DMS53 treated with DMSO at 0.1 percent for 48 hours (cell line): Measurements from ENCODE around the gene STPG3.
"Not testable (repeated sequence)": the region's sequence is repeated elsewhere in the genome, so short reads cannot be mapped to it uniquely, and the experiment has no call there.

Source experiments
- DNase-seq: peaks from one replicate; lab custom pipeline; 2025; ENCODE audit not compliant: unreplicated experiment; lab: John Stamatoyannopoulos, UW

The STPG3 gene

DNA sequence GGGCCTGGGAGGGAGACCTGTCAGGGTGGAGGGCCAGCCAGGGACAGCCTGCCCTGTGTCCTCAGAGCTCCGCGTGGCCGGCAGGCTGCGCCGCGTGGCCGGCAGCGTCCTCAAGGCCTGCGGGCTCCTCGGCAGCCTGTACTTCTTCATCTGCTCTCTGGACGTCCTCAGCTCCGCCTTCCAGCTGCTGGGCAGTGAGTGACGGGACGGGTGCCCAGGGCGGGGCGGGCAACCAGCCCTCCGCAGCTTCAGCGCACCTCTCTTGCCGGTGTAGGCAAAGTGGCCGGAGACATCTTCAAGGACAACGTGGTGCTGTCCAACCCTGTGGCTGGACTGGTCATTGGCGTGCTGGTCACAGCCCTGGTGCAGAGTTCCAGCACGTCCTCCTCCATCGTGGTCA, 18.6 kb upstream of the STPG3 start:
- DNase-seq = no peak

DNA sequence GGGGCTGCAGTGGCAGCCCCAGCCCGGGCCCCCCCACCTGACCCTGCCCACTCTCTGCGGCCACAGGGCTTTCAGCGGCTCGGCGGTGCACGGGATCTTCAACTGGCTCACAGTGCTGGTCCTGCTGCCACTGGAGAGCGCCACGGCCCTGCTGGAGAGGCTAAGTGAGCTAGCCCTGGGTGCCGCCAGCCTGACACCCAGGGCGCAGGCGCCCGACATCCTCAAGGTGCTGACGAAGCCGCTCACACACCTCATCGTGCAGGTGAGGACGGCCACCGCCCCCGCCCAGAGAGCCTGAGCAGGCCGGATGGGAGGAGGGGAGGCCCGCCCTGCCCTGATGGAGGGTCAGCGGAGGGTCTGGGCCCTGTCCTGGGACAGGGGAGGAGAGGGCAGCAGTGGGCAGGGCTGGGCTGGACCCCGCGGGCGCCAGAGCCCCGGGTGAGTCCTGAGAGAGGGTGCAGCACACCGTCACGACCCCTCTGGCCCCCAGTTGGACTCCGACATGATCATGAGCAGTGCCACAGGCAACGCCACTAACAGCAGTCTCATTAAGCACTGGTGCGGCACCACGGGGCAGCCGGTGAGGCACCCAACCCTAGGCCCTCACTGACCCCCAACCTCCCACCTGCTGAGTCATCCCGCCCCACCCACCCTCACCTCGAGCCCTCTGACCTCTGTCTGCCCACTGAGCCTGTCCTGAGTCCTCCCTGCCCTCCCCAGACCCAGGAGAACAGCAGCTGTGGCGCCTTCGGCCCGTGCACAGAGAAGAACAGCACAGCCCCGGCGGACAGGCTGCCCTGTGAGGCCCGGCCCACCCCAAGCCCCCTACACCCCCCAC, 17.7 kb upstream of the STPG3 start:
- DNase-seq = peak; percentile 72

DNA sequence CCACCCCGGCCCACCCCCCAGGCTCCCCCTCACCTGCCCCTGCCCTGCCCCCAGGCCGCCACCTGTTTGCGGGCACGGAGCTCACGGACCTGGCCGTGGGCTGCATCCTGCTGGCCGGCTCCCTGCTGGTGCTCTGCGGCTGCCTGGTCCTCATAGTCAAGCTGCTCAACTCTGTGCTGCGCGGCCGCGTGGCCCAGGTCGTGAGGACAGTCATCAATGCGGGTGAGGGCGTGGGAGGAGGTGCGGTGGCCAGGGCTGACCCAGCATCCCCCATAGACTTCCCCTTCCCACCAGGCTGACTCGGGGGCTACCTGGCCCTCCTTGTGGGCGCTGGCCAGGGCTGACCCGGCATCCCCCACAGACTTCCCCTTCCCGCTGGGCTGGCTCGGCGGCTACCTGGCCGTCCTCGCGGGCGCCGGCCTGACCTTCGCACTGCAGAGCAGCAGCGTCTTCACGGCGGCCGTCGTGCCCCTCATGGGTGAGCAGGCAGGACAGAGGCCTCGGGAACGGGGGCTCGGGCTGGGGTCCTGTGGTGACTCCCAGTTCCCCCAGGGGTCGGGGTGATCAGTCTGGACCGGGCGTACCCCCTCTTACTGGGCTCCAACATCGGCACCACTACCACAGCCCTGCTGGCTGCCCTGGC, 16.9 kb upstream of the STPG3 start:
- peak; percentile 21 for DNase-seq

DNA sequence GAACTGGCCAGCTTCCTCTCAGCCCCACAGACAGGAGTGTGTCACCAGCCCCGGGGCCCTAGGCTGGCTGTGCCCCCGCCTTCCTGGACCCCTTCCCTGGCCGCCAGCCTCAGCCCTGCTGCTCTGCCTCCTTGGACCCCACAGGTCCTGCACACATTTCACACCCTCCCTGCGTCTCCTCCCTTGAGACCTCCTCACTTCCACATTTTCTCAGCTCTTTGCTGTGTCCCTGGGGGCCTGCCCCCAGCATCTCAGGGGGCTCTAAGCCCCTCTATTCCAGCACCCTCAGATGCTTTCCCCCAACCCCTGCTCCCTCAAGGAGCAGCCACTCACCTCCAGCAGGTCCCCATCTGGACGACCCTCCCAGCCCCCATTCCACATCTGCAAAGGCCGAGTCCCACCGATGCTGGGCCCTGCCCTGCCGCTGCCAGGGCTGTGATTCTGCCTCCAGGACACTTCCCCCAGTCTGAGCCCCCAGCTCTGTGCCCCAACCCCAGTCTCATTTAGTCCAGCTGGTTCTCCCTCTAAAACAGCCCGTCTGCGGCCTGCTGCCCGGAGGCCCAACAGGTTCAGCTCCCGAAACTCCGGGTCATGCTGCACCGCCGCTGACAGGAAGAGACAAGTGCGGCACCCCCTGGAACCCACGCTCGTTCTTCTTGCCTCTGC, 16.2 kb upstream of the STPG3 start:
- DNase-seq = no peak

DNA sequence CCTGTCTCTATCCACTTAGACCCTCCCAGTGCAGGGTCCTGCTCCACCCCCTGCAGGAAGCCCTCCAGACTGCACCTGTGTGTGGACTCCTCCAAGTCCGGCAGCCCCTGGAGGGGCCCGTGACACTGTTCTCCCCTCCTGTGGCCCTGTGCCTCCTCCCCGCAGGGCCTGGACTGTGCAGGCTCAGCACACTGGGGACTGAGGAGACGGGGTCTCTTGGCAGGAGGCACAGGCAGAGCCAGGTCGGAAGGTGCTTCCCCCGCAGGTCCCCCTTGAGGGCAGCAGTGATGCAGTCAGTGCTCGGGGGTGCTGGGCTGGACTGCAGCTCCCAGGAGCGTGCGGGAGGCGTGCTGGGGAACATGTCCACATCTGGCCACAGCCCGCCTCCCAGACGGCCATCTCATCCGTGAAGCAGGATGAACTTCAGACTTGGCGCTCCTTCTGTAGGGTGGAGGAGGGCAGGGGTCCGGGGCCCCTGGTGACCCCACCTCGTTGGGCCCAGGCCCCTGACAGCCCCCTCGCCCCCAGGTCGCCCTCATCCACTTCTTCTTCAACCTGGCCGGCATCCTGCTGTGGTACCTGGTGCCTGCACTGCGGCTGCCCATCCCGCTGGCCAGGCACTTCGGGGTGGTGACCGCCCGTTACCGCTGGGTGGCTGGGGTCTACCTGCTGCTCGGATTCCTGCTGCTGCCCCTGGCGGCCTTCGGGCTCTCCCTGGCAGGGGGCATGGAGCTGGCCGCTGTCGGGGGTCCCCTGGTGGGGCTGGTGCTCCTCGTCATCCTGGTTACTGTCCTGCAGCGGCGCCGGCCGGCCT, 15.5 kb upstream of the STPG3 start:
- DNase-seq = no peak

DNA sequence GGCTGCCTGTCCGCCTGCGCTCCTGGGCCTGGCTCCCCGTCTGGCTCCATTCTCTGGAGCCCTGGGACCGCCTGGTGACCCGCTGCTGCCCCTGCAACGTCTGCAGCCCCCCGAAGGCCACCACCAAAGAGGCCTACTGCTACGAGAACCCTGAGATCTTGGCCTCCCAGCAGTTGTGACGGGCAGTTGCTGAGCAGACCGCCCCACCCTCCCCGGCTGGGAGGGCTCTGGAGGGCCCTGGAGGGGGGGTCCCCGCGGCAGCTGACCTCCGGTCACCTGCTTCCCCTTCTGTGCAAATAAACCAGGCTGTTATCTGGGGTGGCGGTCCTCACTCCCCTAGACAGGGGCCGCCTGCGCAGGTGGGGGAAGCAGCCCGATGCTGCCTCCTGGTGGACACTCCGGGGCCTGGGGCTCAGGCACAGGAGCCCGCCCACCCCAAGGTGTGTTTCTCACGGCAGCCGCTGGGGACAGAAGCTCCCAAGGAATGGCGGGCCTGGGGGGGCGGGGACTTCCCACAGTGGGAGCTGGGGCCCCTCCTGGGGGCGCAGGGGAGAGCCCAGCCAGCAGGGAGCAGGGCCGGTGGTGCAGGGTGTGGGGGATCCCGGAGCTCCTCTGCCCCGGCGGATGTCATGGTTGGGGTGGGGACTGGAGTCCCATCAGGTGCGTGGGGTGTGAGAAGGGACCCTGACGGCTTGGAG, 14.7 kb upstream of the STPG3 start:
- DNase-seq = peak; percentile 70

DNA sequence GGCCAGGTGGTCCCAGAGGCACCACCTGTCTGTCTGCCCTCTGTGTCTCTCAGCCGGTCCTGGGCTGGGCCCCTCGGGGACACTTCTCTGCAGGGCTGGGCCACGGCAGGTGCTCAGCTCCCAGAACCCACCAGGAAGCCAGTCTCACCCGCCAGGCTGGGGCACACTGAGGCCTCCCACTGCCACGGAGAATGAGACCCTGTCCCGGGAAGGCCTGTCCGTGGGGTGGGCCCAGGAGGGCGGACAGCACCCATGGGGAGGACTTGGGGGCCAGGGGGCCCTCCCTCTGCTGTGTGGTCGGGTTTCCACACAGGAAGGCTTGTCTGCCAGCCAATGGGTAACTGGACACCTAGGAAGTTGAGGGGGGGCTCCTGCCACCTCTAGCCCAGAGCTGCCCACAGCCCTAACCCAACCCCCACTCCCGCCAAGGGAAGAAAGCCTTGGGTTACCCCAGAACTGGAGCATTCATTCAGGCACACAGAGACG, 14.1 kb upstream of the STPG3 start:
- DNase-seq = no peak

DNA sequence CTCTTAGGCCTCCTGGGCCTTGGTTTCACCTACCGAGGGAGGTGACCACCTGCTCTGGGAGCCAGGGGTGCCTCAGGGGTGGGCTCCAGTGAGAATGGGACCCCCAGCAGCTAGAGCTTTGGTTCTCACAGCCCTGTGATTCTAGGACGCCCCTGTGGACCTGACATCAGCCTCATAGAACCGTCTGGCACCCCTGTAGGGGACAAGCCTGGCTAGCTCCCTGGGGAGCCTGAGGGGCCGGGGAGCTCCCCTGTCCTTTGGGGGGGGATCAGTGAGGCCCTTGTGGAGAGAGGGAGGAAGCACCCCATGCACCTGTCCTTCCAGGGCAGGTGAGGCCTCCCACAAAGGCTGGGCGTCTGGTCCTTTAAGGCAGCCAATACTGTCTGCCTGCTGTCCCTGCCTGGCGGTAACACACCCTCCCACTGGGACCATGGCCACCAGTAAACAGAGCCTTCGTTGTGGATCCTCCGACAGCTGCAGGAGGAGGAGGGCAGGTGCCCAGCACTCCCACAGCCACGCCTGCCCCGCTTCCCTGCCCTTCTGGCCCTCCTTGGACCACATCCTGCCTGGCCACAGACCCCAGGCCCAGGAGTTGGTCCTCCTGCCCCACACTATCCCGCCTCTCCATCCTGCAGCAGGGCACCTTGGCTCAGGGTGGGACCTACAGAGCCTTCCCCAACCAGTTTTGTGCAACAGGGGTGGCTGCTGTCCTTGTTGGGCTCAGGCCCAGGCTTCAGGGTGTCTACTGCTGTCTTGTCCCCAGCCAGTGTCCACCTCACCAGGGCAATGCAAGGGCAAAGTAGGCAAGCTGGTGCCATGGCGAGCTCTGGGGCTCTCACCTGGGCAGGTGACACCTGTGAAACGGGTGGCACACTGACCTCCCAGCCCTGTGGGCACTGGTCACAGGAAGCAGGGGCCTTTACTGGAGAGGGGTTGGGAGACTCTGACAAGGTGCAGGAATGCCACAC, 13.0 kb upstream of the STPG3 start:
- DNase-seq = peak; percentile 77

DNA sequence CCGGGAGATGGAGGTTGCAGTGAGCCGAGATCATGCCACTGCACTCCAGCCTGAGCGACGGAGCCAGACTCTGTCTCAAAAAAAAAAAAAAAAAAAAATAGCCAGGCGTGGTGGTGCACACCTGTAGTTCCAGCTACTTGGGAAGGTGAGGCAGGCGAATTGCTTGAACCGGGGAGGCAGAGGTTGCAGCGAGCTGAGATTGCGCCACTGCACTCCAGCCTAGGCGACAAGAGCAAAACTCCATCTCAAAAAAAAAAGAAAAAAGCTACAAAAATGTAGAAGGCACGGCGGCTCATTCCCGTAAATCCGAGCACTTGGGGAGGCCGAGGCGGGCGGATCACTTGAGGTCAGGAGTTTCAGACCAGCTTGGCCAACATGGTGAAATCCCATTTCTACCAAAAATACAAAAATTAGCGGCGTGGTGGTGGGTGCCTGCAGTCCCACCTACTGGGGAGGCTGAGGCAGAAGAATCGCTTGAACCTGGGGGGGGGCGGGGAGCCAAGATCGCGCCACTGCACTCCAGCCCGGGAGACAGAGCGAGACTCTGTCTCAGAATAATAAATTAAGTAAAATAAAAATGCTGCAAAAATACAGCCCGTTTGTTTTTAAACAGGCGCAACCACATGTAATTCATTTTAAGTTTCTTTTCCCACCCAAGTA, 11.4 kb upstream of the STPG3 start:
- not testable (repeated sequence) for DNase-seq

DNA sequence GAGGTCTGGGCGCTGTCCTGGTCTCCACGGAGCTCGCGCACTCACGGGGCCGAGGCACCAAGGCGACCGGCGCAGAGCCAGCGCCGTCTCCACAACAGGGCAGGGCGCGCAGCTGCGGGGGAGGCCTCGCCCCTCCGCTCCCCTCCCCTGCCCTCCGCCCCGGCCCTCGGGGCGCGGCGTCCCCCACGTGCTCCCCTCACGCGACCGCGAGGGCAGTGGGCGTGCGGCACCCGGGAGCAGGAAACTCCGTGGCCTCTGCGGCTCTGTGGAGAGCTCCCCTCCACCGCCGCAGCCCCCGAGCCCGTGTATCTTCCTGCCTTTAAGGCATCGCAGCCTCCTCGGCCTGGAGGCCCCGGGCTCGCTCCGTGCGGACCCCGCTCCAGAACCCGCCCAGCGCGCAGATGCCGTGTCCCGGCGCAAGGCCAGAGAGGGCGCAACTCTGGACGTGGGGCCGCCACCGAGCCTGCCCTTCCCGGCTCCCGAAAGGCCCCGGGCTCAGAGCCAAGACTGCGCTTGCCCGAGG, 10.7 kb upstream of the STPG3 start:
- no peak for DNase-seq

DNA sequence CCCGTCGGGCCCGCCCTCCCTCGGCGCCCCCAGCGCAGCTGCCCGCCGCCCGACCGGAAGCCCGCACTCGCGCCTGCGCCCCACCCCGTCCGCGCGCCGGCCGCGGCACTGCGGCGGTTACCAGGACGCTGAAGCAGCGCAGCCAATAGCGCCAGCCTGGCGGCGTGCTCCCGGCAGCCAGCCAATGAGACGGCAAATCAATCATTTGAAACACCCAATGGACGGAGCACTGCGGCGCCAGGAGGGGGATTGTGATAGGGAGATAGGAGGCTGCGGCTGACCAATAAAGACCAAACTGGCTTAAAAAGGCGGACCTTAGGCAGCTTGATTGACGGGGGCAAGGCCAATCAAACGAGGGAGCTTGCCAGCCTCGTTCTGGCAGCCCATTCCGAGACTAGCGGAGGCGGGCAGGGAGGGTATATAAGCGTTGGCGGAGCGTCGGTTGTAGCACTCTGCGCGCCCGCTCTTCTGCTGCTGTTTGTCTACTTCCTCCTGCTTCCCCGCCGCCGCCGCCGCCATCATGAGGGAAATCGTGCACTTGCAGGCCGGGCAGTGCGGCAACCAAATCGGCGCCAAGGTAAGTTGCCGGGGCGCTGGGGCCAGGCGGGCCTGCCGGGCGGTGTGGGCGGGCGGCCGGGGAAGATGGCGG, 10.1 kb upstream of the STPG3 start, which contains the start of gene TUBB4B:
TSS of gene TUBB4B (plus strand) at position 447 of the 649 bp plus-strand sequence. CDS start at position 521, 74 bp downstream.
- peak; percentile 98 for DNase-seq

DNA sequence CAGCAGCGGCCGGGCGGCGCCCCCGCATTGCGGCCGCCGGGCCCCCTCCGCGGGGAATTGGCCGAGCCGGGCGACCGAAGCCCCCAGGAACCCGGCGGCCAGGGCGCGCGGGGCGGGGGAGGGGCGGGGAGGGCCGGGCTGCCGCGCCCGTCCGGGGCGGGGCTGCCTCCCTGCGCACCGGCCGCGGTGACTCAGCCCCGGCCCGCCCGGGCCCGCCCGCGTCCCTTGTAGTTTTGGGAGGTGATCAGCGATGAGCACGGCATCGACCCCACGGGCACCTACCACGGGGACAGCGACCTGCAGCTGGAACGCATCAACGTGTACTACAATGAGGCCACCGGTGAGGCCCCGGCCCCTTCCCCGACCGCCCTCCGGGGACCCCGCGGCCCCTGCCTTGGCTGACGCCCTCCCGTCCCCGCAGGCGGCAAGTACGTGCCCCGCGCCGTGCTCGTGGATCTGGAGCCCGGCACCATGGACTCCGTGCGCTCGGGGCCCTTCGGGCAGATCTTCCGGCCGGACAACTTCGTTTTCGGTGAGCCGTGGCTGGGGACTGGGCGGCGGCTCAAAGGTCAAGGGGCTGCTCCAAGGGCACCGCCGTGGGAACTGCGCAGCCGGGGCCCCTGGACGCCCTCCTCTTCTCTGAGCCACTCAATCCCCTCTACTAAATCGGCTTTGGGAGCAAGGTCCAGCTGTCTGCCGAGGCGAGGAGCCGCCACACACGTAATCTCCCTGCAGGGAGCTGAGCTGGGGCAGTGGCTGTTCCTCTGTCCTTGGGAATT, 9.4 kb upstream of the STPG3 start:
- DNase-seq = no peak

DNA sequence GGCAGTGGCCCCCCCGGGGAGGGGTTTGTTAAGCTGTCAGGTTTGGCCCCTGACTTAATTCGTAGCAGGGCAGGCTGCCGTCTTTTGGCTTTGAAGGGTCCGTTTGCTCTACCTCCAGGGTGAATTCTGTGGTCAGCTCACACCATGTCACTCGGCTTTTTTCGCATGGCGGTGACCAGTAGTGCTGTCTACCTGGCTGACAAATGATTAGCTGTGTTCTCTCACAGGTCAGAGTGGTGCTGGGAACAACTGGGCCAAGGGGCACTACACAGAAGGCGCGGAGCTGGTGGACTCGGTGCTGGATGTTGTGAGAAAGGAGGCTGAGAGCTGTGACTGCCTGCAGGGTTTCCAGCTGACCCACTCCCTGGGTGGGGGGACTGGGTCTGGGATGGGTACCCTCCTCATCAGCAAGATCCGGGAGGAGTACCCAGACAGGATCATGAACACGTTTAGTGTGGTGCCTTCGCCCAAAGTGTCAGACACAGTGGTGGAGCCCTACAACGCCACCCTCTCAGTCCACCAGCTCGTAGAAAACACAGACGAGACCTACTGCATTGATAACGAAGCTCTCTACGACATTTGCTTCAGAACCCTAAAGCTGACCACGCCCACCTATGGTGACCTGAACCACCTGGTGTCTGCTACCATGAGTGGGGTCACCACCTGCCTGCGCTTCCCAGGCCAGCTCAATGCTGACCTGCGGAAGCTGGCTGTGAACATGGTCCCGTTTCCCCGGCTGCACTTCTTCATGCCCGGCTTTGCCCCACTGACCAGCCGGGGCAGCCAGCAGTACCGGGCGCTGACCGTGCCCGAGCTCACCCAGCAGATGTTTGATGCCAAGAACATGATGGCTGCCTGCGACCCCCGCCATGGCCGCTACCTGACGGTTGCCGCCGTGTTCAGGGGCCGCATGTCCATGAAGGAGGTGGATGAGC, 8.6 kb upstream of the STPG3 start:
- DNase-seq = no peak

DNA sequence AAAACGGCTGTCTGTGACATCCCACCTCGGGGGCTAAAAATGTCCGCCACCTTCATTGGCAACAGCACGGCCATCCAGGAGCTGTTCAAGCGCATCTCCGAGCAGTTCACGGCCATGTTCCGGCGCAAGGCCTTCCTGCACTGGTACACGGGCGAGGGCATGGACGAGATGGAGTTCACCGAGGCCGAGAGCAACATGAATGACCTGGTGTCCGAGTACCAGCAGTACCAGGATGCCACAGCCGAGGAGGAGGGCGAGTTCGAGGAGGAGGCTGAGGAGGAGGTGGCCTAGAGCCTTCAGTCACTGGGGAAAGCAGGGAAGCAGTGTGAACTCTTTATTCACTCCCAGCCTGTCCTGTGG, 7.8 kb upstream of the STPG3 start:
- DNase-seq = not testable (repeated sequence)

DNA sequence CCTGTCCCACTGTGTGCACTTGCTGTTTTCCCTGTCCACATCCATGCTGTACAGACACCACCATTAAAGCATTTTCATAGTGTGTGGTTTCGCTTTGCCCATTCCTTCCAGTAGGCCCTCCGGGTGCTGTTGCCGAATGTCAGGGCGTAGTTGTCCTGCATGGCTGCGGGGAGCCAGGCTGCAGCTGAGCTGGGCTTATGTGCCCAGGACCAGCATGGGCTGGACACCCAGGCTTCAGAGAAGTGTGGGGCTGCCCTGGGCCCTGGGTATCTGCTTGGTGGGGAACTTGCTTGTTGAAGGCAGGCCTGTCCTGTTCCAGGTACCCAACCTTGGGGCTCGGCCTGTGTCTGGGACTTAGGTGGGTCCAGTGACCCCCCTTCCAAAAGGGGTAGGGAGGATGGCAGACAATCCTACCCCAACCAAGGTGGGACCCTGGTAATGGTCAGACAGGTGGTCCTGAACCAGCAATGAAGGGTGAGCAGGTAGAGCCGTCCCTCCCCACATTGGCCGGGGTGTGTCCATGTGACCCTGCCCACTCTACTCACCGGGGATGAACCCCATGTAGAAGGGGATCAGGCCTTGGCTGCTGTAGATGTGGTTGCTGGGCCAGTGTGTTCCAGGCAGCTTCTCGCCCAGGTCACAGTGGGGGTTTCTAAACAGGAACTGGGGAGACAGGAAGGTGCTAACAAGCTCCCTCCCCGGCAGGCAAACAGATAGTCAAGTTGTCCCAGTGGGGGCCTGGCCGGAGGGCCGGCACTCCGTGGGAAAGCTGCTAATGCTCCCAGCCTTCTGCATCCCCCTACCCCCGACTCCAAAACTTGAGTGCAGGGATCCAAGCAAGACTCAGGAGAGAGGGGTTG, 7.2 kb upstream of the STPG3 start:
- no peak for DNase-seq
